Measurements from ENCODE around the gene CACNA1A.

DNA sequence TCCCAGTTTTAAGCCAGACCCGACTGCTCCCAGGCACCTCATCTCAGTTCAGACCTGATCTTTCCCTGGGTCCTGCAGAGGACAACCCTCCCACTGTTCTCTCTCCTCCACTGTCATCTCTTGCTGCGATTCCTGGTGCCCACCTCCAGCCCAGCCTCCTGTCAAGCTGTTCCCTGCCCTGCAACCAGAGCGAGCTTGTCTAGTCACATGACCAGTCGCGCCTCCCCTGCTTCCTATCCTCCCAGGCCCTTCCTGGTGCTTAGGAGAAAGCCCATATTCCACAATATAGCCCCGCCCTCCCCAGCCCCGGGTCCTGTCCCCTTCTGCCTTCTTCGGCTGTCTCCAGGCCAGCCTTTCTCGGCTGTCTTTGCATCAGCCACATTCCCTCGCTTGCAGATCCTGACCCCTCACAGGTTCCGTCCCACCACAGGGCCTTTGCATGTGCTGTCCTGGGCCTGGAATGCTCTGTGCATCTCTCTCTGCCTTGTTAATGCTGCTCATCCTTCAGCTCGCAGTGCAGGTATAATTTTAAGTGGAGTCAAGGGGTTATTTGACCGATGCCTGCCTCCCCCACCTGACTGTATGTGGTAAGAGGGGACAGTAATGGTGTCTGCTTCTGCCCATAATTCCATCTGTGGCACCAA lies 267.3 kb downstream of the CACNA1A start:
- TF ChIP-seq, protein P1, sequence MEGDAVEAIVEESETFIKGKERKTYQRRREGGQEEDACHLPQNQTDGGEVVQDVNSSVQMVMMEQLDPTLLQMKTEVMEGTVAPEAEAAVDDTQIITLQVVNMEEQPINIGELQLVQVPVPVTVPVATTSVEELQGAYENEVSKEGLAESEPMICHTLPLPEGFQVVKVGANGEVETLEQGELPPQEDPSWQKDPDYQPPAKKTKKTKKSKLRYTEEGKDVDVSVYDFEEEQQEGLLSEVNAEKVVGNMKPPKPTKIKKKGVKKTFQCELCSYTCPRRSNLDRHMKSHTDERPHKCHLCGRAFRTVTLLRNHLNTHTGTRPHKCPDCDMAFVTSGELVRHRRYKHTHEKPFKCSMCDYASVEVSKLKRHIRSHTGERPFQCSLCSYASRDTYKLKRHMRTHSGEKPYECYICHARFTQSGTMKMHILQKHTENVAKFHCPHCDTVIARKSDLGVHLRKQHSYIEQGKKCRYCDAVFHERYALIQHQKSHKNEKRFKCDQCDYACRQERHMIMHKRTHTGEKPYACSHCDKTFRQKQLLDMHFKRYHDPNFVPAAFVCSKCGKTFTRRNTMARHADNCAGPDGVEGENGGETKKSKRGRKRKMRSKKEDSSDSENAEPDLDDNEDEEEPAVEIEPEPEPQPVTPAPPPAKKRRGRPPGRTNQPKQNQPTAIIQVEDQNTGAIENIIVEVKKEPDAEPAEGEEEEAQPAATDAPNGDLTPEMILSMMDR (IDR thresholded peaks at IDR 0.05), result no peak
- TF ChIP-seq POLR2A (IDR thresholded peaks at IDR 0.05), result no peak
